Fibroblast of villous mesenchyme (primary cell): ENCODE measurements around the gene VPREB1. TPM values are rescaled to one million over a fixed set of nuclear protein-coding genes. Genes with fewer than 3 reads are reported as not detected.

Experiments
- DNase-seq: peaks from one replicate; pipeline ENCODE4 v3.0.0-alpha.2; 2010; ENCODE audit warnings: low read depth
- H3K4me3 ChIP-seq: 2 replicates; pipeline ENCODE4 v1.5.1; 2011; ENCODE audit warnings: low read depth, mild to moderate bottlenecking, low read length
- total RNA-seq: library from RNA; depleted of rRNA; stranded (reverse); fragments of >200 nt; gene quantifications from 2 replicates; pipeline ENCODE4 v1.2.3, GENCODE V29; 2012
- TF ChIP-seq, protein P1 (sequence below): IDR thresholded peaks from 2 replicates; pipeline ENCODE4 v1.5.1; 2012; ENCODE audit warnings: low read depth, mild to moderate bottlenecking, low read length; ENCODE audit not compliant: insufficient read depth

Gene VPREB1
- total RNA-seq, 1 donor: not detected

DNA sequence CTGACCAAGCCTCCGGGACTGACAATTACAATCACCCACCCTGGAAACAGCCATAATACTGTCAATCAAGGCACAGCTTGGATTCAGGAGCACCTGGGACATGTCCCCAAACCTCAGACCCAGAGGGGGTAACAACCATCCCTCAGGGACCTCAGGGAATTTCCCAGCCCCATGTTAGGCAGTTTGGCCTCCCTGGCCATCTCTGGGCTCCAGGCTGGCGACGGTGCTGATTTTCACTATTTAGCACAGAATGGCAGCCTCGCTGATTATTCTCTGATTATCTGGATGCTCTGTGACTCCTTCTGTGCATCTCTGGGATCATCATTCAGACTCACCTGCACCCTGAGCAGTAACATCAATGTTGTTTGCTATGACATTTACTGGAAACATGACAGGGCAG, 45.8 kb upstream of the VPREB1 start:
- no peak for DNase-seq
- TF ChIP-seq, protein P1, sequence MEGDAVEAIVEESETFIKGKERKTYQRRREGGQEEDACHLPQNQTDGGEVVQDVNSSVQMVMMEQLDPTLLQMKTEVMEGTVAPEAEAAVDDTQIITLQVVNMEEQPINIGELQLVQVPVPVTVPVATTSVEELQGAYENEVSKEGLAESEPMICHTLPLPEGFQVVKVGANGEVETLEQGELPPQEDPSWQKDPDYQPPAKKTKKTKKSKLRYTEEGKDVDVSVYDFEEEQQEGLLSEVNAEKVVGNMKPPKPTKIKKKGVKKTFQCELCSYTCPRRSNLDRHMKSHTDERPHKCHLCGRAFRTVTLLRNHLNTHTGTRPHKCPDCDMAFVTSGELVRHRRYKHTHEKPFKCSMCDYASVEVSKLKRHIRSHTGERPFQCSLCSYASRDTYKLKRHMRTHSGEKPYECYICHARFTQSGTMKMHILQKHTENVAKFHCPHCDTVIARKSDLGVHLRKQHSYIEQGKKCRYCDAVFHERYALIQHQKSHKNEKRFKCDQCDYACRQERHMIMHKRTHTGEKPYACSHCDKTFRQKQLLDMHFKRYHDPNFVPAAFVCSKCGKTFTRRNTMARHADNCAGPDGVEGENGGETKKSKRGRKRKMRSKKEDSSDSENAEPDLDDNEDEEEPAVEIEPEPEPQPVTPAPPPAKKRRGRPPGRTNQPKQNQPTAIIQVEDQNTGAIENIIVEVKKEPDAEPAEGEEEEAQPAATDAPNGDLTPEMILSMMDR: no peak
- no peak overlapping the region for H3K4me3 ChIP-seq

DNA sequence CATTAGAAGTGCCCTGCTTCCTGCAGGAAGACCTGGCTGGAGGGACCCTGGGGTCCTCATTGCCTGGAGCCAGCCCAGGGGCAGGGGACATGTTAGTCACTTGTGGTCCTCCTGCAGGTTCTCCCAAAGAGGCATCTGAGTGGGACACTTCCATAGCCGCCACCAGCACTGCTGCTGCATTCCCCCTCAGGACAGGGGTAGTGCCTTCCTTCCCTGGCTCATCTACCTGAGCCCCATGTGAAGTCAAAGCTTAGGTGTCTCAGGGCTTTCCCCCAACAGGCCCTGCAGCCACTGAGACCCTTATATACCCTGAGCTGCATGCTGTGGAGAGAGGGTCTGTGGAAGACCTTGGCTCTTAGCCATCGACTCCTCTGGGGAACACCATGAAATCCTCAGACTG, 45.0 kb upstream of the VPREB1 start:
- TF ChIP-seq, protein P1: no peak
- DNase-seq: no peak

DNA sequence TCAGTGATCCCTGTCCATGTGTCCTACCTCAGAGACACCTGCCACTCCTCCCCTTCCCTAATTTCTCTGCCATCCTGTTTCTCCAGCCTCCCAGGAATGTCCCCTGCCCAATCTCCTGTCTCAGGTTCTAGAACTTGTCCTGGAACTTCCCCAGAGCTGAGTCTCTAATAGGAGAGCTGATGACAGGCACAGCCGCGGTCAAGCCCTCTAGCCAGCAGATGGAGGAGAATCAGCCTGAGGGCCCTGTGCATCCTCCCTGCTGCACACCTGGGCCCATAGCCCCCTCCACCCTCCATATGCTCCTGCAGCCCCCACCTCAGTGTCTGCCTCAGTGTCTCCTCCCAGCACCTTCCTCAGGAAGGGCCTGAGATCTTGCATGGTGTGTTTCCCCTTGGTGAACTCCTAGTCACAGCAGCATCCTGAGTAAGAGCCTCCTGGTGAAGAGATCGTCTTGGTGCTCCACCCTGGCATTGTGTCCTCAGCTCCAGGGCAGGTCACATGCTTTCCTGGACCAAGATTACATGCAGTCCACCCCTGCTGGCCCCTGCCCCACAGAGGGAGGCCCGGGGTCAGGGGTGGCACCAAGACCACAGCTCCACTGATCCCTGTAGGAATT, 43.9 kb upstream of the VPREB1 start:
- no peak overlapping the region for H3K4me3 ChIP-seq
- DNase-seq: no peak
- TF ChIP-seq, protein P1: no peak

More for the DNA sequence above, 45.0 kb upstream of the VPREB1 start:
- H3K4me3 ChIP-seq: no peak overlapping the region

DNA sequence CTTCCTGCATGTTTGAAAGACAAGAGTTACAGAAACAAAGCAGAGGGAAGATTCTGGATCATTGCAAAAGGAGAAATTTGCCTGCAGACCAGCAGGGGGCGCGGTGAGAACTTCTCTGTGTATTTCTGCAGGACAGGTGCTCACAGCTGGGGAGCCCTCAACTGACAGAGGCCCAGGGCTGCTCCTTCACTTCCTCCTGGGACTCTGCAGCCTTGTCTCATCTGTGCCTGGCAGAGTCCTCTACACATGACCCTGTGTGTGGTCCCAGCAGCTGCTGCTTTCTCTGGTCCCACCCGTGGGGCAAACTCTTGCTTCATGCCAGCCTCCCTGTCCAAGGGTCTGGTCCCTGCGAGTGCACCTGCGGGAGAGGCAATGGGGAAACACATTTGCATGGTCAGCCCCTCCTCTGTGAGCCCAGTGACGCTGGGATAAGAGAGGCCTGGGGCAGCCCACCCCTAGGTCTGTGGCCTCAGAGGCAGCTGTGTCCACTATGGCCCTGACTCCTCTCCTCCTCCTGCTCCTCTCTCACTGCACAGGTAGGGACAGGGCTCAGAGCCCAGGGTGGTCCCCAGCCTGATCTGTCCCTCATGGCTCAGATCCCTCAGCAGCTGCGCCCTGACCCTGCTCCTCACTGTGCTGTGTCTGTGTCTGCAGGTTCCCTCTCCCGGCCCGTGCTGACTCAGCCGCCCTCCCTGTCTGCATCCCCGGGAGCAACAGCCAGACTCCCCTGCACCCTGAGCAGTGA, 43.2 kb upstream of the VPREB1 start:
- H3K4me3 ChIP-seq: no peak overlapping the region
- peak; percentile 20 for DNase-seq
- TF ChIP-seq, protein P1: peak; percentile 58

DNA sequence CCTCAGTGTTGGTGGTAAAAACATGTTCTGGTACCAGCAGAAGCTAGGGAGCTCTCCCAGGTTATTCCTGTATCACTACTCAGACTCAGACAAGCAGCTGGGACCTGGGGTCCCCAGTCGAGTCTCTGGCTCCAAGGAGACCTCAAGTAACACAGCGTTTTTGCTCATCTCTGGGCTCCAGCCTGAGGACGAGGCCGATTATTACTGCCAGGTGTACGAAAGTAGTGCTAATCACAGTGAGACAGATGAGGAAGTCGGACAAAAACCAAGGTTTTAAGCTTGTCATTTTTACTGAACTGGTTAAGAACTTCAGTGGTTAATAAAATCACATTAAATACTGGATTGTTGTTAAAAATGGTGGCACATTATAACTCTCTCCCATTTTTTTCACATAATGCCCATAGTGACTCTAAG, 42.6 kb upstream of the VPREB1 start:
- DNase-seq: no peak
- TF ChIP-seq, protein P1: no peak

DNA sequence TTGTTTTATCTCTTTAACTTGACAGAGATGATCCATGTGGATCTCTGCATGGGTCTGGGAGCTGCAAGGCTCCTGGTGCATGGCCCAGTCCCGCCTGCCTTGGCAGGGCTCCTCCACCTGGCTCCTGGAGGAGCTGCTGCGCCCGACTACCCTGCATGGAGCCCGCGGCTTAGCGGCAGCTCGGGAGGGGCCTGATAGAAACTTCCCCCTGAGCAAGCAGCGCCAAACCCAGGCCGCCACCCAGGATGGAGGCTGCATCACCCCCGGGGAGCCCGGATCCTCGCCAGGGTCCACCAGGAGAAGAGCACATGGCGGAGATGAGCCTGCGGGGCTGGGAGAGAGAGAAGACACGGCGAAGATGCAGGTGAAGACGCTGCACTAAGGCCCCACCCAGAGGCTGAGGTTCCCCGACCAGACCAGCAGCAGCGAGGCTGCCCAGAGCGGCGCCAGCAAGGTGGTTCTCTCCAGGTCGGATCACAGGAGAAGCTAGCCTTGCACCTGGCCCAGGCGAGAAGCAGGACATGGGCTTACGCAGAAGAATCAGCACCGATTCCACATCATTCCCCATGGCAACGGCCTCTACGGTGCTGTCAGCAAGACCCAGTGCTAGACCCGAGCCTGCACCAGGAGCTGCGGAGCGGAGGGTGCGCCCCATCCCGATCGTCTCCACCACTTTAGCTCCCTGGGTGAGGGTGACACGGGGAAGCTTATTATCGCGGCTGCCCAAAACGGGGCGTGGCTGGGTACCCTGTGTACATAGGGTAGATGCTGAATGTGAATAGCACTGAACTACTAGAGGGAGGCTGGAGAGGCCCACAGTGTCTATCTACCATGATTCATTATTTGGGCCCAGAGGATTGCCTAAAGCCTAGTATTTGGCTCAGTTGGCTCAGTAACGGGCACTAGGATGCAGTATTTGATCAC, 41.3 kb upstream of the VPREB1 start:
- no peak for DNase-seq
- no peak overlapping the region for H3K4me3 ChIP-seq
- TF ChIP-seq, protein P1: no peak

More for the DNA sequence above, 42.6 kb upstream of the VPREB1 start:
- H3K4me3 ChIP-seq: no peak overlapping the region
